Hair follicle dermal papilla cell (primary cell): ENCODE results near the gene HS1BP3. TPM values are rescaled to one million over a fixed set of nuclear protein-coding genes. Genes with fewer than 3 reads are reported as not detected.

Experiments used
- total RNA-seq: library from RNA; depleted of rRNA; stranded (reverse); fragments of >200 nt; gene quantifications from 2 replicates; pipeline ENCODE4 v1.2.3, GENCODE V29; 2012

HS1BP3 gene
- 42.7 and 44.8 TPM in 2 replicates for total RNA-seq

GRCh38 chr2:20650877-20651730, at the start of gene HS1BP3:
HS1BP3 (minus strand) TSS chr2:20651098; CDS start chr2:20651063, 35 bp downstream.

DNA sequence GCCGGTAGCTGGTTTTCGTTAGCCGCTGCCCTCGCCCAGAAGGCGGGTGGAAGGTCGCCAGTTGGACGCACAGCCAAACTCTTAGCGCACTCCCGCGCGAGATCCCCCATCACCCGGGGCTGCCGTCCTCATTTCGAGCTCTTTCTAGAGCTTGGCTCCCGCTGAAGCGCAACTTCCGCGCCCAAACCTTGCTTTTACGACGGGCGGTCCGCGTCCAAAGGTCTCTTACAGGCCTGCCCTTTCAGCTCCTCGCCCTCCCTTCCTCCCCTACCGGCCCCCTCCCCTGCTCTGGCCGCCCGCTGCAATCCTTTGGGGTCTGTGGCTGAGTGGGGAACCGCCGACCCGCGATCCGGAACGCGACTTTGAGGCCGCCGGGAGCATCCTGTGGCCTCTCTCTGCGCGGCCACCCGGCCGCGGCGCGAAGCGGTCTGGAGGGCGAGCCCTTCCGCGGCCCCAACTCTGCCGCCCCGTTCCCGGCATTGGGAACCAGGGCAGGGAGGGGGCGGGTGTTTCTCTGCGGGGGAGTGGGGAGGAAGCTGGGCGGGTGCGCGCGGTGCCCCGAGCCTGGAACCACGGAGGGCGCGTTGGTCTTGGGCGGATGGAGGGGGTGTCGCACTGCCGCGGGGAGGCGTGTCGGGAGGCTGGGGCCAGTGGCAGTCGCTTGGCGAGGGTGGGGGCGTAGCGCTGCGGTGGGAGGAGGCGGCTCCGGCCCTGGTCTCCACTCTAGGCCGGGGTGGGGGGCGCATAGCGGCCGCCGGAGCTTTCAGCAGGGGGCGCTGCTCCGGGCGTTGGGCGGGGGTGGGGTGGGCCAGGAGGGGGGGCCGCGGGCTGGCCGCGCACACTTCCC, 15.6 kb upstream of the HS1BP3 start, which contains the start of gene GDF7:
GDF7 (plus strand) TSS at position 841 of the 847 bp plus-strand sequence. CDS start 96 bp downstream, outside the sequence.

Other genes starting within 250 kb of the HS1BP3 start
- 152 and 153 TPM in 2 replicates for gene RHOB, start 204.0 kb downstream of the HS1BP3 start, total RNA-seq
- gene GDF7, start 16.0 kb upstream of the HS1BP3 start, total RNA-seq, result under 0.01 TPM in 1 of 2 replicates, not detected in the other
- 22.1 and 23.0 TPM in 2 replicates for gene LDAH, start 172.0 kb upstream of the HS1BP3 start, total RNA-seq